Lung (tissue), 12 donors: ENCODE results near the gene JAKMIP3. TPM values are rescaled to one million over a fixed set of nuclear protein-coding genes. Genes with fewer than 3 reads are reported as not detected.
A peak's percentile ranks its signal among the peaks of the same experiment; 100 is the strongest.

Experiments used
- ATAC-seq: fragments of 200-7000 bp; cut with Tn5 transposase; one replicate; pipeline ENCODE4 v1.9.1; 2020; ENCODE audit warnings: moderate number of reproducible peaks; ENCODE audit not compliant: insufficient read depth, low FRiP score
- DNase-seq, 3 donors: peaks; one replicate each; pipeline ENCODE4 v3.0.0-alpha.2; 2013 to 2017
- H3K27ac ChIP-seq, 2 donors: one replicate each; pipeline ENCODE4 v1.5.1; 2013; ENCODE audit warnings: mild to moderate bottlenecking in 2 of 2, moderate library complexity in 2 of 2, control low read depth in 1 of 2, inconsistent platforms in 1 of 2, low read depth in 1 of 2, low read length in 1 of 2
- H3K27me3 ChIP-seq, 3 donors: one replicate each; pipeline ENCODE4 v1.5.1; 2013; ENCODE audit warnings: low read length in 2 of 3; ENCODE audit not compliant: control insufficient read depth in 3 of 3, insufficient read depth in 3 of 3
- H3K36me3 ChIP-seq, 4 donors: one replicate each; pipeline ENCODE4 v1.5.1; 2013; ENCODE audit warnings: low read length in 4 of 4, mild to moderate bottlenecking in 1 of 4, moderate library complexity in 1 of 4; ENCODE audit not compliant: control insufficient read depth in 4 of 4, insufficient read depth in 4 of 4
- H3K4me1 ChIP-seq, 5 donors: one replicate each; pipeline ENCODE4 v1.5.1; 2013; ENCODE audit warnings: low read length in 5 of 5, mild to moderate bottlenecking in 2 of 5, moderate library complexity in 1 of 5; ENCODE audit not compliant: control insufficient read depth in 5 of 5, insufficient read depth in 5 of 5
- H3K4me3 ChIP-seq: one replicate; pipeline ENCODE4 v1.5.1; 2013; ENCODE audit warnings: mild to moderate bottlenecking, control low read depth, moderate library complexity
- H3K9ac ChIP-seq, 2 donors: one replicate each; pipeline ENCODE4 v1.5.1; 2013; ENCODE audit warnings: low read length in 2 of 2, control low read depth in 1 of 2; ENCODE audit not compliant: insufficient read depth in 1 of 2
- H3K9me3 ChIP-seq, 4 donors: one replicate each; pipeline ENCODE4 v1.5.1; 2013; ENCODE audit warnings: low read length in 3 of 4, mild to moderate bottlenecking in 1 of 4, moderate library complexity in 1 of 4; ENCODE audit not compliant: control insufficient read depth in 4 of 4, insufficient read depth in 3 of 4
- WGBS, 2 donors: extraction: QIAGEN DNeasy Blood & Tissue Kit; methylation state at CpG; one replicate each; pipeline ENCODE4 v1.1.7; 2013; 5-methylcytosine and 5-hydroxymethylcytosine counted together
- polyA plus RNA-seq, 2 donors: library from polyadenylated mRNA; stranded (reverse); fragments of 200-250 nt; gene quantifications; one replicate each; pipeline ENCODE4 v1.2.1, GENCODE V29; 2013
- total RNA-seq, 2 donors: library from RNA; depleted of rRNA in 1 of 2; stranded (reverse); fragments of >200 nt in 1 of 2; gene quantifications; one replicate each; pipeline ENCODE4 v1.2.1, GENCODE V29; 2014 to 2021
- TF ChIP-seq, protein P1 (sequence below): IDR thresholded peaks from 2 replicates; pipeline ENCODE4 v1.5.1; 2012; ENCODE audit warnings: mild to moderate bottlenecking; ENCODE audit errors: control extremely low read depth, extremely low read depth
- donor health status: control.
- donor health status: control.
- donor health status: Bipolar disorder and iron deficiency.
- donor health status: healthy.
- donor health status: DM: yes; HTN: yes; CAD: no.

The JAKMIP3 gene
- total and polyA plus RNA-seq, 4 donors = 0.14 to 0.34 (median 0.21) TPM

DNA sequence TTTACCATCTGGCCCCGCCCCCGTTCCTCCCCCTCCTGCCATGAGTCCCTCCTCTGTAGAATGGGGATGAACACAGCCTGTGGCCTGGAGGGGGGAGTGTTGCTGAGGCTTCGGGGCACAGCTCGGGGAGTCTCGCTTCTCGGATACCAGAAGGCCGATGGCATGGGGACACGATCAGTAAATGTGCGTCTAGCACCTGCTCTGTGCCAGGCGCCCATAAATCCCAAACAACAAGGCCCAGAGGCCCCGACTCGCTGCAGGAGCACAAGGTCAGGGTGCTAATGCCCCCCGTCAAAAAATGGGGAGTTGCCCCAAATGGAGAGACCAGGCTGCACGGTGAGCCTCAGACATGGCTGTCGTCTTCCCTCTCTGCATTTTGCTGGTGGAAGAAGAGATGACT lies 40.7 kb downstream of the JAKMIP3 start:
- no peak overlapping the region for H3K9ac ChIP-seq
- WGBS, 2 donors = 80 to 92% methylated on average over 15 of the region's 15 CpGs
- DNase-seq = peak in 1 of 3 donors; percentile 3
- TF ChIP-seq, protein P1, sequence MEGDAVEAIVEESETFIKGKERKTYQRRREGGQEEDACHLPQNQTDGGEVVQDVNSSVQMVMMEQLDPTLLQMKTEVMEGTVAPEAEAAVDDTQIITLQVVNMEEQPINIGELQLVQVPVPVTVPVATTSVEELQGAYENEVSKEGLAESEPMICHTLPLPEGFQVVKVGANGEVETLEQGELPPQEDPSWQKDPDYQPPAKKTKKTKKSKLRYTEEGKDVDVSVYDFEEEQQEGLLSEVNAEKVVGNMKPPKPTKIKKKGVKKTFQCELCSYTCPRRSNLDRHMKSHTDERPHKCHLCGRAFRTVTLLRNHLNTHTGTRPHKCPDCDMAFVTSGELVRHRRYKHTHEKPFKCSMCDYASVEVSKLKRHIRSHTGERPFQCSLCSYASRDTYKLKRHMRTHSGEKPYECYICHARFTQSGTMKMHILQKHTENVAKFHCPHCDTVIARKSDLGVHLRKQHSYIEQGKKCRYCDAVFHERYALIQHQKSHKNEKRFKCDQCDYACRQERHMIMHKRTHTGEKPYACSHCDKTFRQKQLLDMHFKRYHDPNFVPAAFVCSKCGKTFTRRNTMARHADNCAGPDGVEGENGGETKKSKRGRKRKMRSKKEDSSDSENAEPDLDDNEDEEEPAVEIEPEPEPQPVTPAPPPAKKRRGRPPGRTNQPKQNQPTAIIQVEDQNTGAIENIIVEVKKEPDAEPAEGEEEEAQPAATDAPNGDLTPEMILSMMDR = no peak
- H3K9me3 ChIP-seq = no peaks in the 10 kb centered on the region
- no peak overlapping the region for H3K27ac ChIP-seq
- H3K4me1 ChIP-seq = peaks cover 0 to 3% (median 0%) of the 10 kb centered on the region in 5 donors
- peaks cover 2 to 6% (median 6%) of the 10 kb centered on the region in 3 donors for H3K27me3 ChIP-seq
- no peaks in the 10 kb centered on the region for H3K36me3 ChIP-seq
- ATAC-seq = no peak
- H3K4me3 ChIP-seq = no peak overlapping the region

DNA sequence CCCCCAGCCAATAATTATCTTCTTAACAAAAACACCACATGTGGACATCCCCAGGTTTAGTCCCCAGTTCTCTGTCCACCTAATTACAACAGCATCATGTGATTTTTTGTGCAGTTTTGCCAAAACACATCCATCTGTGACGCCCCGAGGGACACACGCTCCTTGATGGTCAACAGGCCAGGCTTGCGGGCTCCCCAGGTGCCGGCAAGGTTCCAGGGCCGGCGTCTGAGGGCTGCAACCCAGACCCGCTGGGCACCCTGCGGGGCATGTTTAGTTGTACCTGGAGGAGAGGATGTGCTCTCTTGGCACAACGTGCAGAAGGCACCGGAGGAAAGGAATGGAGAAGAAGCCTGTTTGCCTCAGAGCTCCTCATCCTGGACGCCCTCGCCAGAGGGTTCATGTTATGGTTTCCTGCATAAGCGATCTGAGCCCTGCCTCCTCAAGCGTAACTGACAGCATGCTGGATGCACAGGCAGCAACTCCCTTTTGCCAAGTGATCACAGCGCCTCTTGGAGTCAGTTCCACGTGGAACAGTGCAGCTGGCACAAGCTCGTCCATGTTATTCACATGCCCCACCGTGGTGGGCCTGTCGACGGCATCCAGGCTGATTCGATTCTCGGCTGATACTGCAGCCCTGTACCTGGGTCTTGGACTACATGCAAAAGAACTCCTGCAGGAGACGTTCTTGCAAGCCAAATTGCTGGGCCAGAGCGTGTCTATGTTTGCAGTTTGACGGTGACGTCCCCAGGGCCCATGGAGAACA lies 41.6 kb downstream of the JAKMIP3 start:
- Histone ChIP-seq H3K36me3 (no peaks in the 10 kb centered on the region), H3K9ac (no peak overlapping the region), H3K27ac (no peak overlapping the region), H3K4me1 (peaks cover 0 to 3% (median 0%) of the 10 kb centered on the region in 5 donors), H3K27me3 (peaks cover 0 to 7% (median 6%) of the 10 kb centered on the region in 3 donors), H3K9me3 (no peaks in the 10 kb centered on the region), H3K4me3 (no peak overlapping the region)
- ATAC-seq = no peak
- WGBS, 2 donors = 85 to 91% methylated on average over 27 of the region's 27 CpGs
- TF ChIP-seq, protein P1 = no peak
- peak in 1 of 3 donors; percentile 10 for DNase-seq

DNA sequence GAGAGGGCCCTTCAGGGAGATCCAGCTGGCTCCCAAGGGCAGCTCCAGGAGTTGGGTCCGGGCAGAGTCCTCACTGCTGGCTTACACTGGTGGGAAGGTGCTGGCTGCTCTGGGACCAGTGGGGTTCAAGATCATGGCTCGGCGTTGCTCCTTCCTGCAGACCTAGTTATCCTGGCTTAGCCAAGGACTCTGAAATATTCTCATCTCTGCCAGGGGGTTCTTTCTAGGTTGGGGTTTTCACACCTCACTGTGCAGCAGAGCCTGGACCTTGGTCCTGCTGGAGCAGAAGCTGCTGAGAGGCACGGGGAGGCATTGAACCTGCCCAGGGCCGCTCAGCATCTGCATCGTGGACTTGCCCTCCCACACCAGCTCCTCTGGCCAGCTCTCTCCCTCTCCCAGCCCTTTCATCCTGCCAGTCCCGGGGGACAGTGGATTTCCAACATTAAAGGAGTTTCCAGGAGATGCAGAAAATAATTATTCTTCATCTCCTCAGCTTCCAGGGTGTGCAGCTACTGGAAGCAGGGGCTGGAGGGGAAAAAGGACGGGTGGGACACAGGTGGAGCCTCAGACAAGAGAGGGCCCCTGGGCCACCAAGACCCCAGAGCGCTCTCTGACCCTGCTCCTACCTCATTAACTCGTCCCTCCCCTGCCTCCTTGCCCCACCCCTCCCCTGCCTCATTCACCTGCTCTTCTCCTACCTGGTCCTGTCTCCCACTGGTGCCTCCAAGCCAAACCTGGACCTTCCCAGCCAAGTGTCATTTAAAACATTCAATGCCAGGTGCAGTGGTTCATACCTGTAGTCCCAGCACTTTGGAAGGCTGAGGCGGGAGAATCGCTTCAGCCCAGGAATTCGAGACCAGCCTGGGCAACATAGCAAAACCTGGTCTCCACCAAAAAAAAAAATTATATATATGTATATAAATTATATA lies 42.5 kb downstream of the JAKMIP3 start:
- H3K9me3 ChIP-seq = no peaks in the 10 kb centered on the region
- peaks cover 0 to 3% (median 0%) of the 10 kb centered on the region in 5 donors for H3K4me1 ChIP-seq
- no peak for ATAC-seq
- no peak overlapping the region for H3K9ac ChIP-seq
- 81 to 83% methylated on average over 13 of the region's 13 CpGs for WGBS, 2 donors
- no peak overlapping the region for H3K4me3 ChIP-seq
- no peaks in the 10 kb centered on the region for H3K36me3 ChIP-seq
- H3K27ac ChIP-seq = no peak overlapping the region
- DNase-seq = peak in 1 of 3 donors; percentile 8
- H3K27me3 ChIP-seq = peaks cover 2 to 8% (median 4%) of the 10 kb centered on the region in 3 donors
- TF ChIP-seq, protein P1 = no peak
